Measurements from ENCODE around the gene DHRSX.
"Not testable (repeated sequence)": the region's sequence is repeated elsewhere in the genome, so short reads cannot be mapped to it uniquely, and the experiment has no call there.

DHRSX gene

DNA sequence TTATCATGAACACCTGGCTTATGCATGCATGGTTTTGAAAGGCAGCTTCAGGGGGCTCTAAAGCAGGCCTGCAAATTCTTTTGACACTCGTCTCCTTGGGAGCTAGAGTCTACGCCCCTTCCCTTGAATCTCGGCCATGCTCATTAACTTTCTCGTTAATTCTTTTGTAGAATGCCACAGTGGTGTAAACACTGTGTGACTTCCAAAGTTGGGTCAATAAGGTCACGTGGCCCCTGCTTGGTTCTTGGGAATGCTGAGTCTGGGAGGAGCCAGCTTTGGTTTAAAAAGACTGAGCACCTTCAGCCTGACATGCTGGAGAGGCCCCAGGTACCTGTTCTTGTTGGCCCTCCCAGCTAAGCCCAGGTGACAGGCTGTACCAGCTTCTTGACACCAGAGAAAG lies 228.4 kb downstream of the DHRSX start (continued):
- no peak for TF ChIP-seq ZSCAN30 (tag by site-specific recombination; IDR thresholded peaks at IDR 0.05)
- TF ChIP-seq ZNF596 (tag by site-specific recombination; IDR thresholded peaks at IDR 0.05), result no peak
- no peak for TF ChIP-seq ZNF146 (tag by site-specific recombination; IDR thresholded peaks at IDR 0.05)

DNA sequence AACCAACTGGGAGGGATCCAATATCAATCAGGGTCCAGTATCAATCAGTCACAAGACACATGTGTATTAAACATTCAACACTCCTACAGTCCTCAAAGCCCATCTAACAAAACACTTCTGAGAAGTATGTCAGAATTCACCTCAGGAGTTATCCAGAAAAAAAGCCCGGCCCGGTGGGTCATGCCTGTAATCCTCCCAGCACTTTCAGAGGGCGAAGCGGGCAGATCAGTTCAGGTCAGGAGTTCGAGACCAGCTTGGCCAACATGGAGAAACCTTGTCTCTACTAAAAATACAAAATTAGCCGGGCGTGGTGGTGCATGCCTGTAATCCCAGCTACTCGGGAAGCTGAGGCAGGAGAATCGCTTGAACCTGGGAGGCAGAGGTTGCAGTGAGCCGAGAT lies 229.2 kb downstream of the DHRSX start:
- POLR2A ChIA-PET, result not testable (repeated sequence)

DNA sequence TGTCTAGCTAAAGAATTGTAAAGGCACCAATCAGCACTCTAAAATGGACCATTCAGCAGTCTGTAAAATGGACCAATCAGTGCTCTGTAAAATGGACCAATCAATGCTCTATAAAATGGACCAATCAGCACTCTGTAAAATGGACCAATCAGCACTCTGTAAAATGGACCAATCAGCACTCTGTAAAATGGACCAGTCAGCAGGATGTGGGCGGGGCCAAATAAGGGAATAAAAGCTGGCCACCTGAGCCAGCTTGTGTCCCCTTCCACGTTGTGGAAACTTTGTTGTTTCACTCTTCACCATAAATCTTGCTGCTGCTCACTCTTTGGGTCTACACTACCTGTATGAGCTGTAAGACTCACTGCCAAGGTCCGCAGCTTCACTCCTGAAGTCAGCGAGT lies 230.0 kb downstream of the DHRSX start:
- H3K36me3 ChIP-seq (ENCODE audit: control insufficient read depth in 2 of 2, insufficient read depth in 1 of 2, low read length in 2 of 2); H3K9me3 ChIP-seq (ENCODE audit: control insufficient read depth, insufficient read depth, low read depth, low read length); POLR2A ChIA-PET; H3K4me1 ChIP-seq (ENCODE audit: control insufficient read depth, insufficient read depth, low read length); H3K4me3 ChIP-seq (ENCODE audit: low read depth, low read length); H3K27ac ChIP-seq (ENCODE audit: extremely low read depth, low read depth, low read length); CTCF ChIA-PET: not testable (repeated sequence)

More for the DNA sequence above, 229.2 kb downstream of the DHRSX start:
- H3K9me3 ChIP-seq (ENCODE audit: control insufficient read depth, insufficient read depth, low read depth, low read length); H3K36me3 ChIP-seq (ENCODE audit: control insufficient read depth in 2 of 2, insufficient read depth in 1 of 2, low read length in 2 of 2); CTCF ChIA-PET; H3K4me3 ChIP-seq (ENCODE audit: low read depth, low read length); H3K27ac ChIP-seq (ENCODE audit: extremely low read depth, low read depth, low read length); H3K4me1 ChIP-seq (ENCODE audit: control insufficient read depth, insufficient read depth, low read length): not testable (repeated sequence)

DNA sequence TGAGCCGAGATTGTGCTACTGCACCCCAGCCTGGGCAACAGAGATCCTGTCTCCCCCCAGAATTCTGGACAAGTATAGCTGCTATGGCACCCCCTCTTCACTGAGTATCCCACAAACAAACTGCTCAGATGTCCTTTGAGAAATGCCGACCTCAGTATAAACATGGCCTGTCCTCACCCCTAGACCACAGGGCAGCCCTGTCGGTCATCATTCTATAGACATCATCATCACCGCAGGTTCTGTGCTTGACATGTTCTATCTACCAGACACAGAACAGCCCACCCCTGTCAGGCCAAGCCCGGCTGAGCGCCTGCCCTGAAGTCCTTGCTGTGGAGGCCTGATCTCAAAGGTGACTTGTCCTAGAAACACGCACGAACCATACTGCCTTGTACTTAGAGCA lies 232.9 kb downstream of the DHRSX start:
- CTCF ChIA-PET, result no interaction called here
- Histone ChIP-seq H3K9me3 (ENCODE audit: control insufficient read depth, insufficient read depth, low read depth, low read length) (no peaks in the 10 kb centered on the region), H3K36me3 (ENCODE audit: control insufficient read depth in 2 of 2, insufficient read depth in 1 of 2, low read length in 2 of 2) (peaks cover 0 to 2% of the 10 kb centered on the region in 2 experiments; a peak in 1 of 3 replicates), H3K4me1 (ENCODE audit: control insufficient read depth, insufficient read depth, low read length) (no peaks in the 10 kb centered on the region), H3K4me3 (ENCODE audit: low read depth, low read length) (no peak overlapping the region), H3K27ac (ENCODE audit: extremely low read depth, low read depth, low read length) (no peak overlapping the region)
- POLR2A ChIA-PET, result no interaction called here
- no peak for TF ChIP-seq KLF8 (tag by site-specific recombination; IDR thresholded peaks at IDR 0.05)
- no peak for TF ChIP-seq ZNF223 (tag by site-specific recombination; IDR thresholded peaks at IDR 0.05)
- TF ChIP-seq, protein P1, sequence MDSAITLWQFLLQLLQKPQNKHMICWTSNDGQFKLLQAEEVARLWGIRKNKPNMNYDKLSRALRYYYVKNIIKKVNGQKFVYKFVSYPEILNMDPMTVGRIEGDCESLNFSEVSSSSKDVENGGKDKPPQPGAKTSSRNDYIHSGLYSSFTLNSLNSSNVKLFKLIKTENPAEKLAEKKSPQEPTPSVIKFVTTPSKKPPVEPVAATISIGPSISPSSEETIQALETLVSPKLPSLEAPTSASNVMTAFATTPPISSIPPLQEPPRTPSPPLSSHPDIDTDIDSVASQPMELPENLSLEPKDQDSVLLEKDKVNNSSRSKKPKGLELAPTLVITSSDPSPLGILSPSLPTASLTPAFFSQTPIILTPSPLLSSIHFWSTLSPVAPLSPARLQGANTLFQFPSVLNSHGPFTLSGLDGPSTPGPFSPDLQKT (IDR thresholded peaks at IDR 0.05; ENCODE audit: borderline replicate concordance, low read depth, low read length), result no peak
- TF ChIP-seq, protein P2, sequence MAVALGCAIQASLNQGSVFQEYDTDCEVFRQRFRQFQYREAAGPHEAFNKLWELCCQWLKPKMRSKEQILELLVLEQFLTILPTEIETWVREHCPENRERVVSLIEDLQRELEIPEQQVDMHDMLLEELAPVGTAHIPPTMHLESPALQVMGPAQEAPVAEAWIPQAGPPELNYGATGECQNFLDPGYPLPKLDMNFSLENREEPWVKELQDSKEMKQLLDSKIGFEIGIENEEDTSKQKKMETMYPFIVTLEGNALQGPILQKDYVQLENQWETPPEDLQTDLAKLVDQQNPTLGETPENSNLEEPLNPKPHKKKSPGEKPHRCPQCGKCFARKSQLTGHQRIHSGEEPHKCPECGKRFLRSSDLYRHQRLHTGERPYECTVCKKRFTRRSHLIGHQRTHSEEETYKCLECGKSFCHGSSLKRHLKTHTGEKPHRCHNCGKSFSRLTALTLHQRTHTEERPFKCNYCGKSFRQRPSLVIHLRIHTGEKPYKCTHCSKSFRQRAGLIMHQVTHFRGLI (tag by site-specific recombination; IDR thresholded peaks at IDR 0.05), result no peak
- no peak for TF ChIP-seq ZNF544 (tag by site-specific recombination; IDR thresholded peaks at IDR 0.05)
- no peak for TF ChIP-seq ZNF843 (tag by site-specific recombination; IDR thresholded peaks at IDR 0.05)
- TF ChIP-seq ZNF571 (tag by site-specific recombination; IDR thresholded peaks at IDR 0.05), result no peak
- TF ChIP-seq ZNF561 (tag by site-specific recombination; IDR thresholded peaks at IDR 0.05; ENCODE audit: borderline replicate concordance), result no peak
- TF ChIP-seq, protein P3, sequence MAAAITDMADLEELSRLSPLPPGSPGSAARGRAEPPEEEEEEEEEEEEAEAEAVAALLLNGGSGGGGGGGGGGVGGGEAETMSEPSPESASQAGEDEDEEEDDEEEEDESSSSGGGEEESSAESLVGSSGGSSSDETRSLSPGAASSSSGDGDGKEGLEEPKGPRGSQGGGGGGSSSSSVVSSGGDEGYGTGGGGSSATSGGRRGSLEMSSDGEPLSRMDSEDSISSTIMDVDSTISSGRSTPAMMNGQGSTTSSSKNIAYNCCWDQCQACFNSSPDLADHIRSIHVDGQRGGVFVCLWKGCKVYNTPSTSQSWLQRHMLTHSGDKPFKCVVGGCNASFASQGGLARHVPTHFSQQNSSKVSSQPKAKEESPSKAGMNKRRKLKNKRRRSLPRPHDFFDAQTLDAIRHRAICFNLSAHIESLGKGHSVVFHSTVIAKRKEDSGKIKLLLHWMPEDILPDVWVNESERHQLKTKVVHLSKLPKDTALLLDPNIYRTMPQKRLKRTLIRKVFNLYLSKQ (tag by site-specific recombination; IDR thresholded peaks at IDR 0.05; ENCODE audit: borderline replicate concordance), result no peak

Measured in HEK293 (cell line).